Retinal pigment epithelial cell (primary cell): ENCODE measurements around the gene GBF1.

Experiments
- DNase-seq: peaks from one replicate; pipeline ENCODE4 v3.0.0-alpha.2; 2010; ENCODE audit warnings: low read depth
- H3K4me3 ChIP-seq: 2 replicates; pipeline ENCODE4 v1.5.1; 2011; ENCODE audit warnings: mild to moderate bottlenecking, low read length, control low read depth, moderate library complexity
- CTCF ChIP-seq: conservative IDR thresholded peaks from 2 replicates; pipeline ENCODE4 v1.5.1; 2011; ENCODE audit warnings: low read depth, low read length, control low read depth, inconsistent platforms

Gene GBF1

GRCh38 chr10:102245082-102245931, at the start of gene GBF1:
Gene GBF1 (plus strand): TSS chr10:102245532. CDS start chr10:102258939, 13,407 bp downstream.
- peak within 1 kb of the TSS; percentile 99 for H3K4me3 ChIP-seq
- peak; percentile 100 for DNase-seq
- no peak for TF ChIP-seq CTCF

GRCh38 chr10:102196893-102197292, 48.4 kb upstream of the GBF1 start:
- TF ChIP-seq CTCF = no peak
- no peak for DNase-seq
- H3K4me3 ChIP-seq = no peak overlapping the region

- no peak for DNase-seq
- TF ChIP-seq CTCF = no peak
- H3K4me3 ChIP-seq = no peak overlapping the region
Observed at GRCh38 chr10:102198027-102198426, 47.3 kb upstream of the GBF1 start.

- no peak for DNase-seq
- H3K4me3 ChIP-seq = no peak overlapping the region
- TF ChIP-seq CTCF = no peak
Observed at GRCh38 chr10:102200751-102201640, 44.3 kb upstream of the GBF1 start.

GRCh38 chr10:102202386-102202785, 42.9 kb upstream of the GBF1 start:
- TF ChIP-seq CTCF = no peak
- no peak overlapping the region for H3K4me3 ChIP-seq
- DNase-seq = no peak

- H3K4me3 ChIP-seq = no peak overlapping the region
- DNase-seq = no peak
- no peak for TF ChIP-seq CTCF
Observed at GRCh38 chr10:102208311-102209035, 36.9 kb upstream of the GBF1 start.
